ENCODE data around the gene ARHGAP30. TPM values are rescaled to one million over a fixed set of nuclear protein-coding genes. Genes with fewer than 3 reads are reported as not detected.

Gene ARHGAP30
- total RNA-seq, 6 donors from 2014 or later, result 26.8 to 69.9 (median 51.2) TPM

DNA sequence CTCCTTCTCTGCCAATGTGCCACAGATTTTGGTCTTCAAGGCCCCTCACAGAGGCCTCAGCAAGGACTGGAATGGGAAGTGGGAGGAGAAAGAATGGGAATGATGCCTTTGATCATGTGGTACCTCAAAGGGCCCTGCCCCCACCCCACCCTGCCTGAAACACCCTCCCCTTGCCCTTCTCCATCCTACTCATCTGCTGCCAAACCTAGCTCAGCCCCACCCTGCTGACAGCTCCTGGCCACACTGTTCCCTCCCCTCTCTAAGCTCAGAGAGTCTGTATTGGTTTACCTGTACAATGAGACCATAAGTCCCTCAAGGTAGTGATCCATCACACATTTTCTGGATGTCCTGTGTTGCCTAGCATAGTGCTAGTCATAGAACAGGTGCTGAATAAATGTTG, 6.7 kb upstream of the ARHGAP30 start:
- TF ChIP-seq, protein P1, sequence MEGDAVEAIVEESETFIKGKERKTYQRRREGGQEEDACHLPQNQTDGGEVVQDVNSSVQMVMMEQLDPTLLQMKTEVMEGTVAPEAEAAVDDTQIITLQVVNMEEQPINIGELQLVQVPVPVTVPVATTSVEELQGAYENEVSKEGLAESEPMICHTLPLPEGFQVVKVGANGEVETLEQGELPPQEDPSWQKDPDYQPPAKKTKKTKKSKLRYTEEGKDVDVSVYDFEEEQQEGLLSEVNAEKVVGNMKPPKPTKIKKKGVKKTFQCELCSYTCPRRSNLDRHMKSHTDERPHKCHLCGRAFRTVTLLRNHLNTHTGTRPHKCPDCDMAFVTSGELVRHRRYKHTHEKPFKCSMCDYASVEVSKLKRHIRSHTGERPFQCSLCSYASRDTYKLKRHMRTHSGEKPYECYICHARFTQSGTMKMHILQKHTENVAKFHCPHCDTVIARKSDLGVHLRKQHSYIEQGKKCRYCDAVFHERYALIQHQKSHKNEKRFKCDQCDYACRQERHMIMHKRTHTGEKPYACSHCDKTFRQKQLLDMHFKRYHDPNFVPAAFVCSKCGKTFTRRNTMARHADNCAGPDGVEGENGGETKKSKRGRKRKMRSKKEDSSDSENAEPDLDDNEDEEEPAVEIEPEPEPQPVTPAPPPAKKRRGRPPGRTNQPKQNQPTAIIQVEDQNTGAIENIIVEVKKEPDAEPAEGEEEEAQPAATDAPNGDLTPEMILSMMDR (IDR thresholded peaks at IDR 0.05), result no peak
- TF ChIP-seq EP300 (IDR thresholded peaks at IDR 0.05) (no peak), POLR2AphosphoS5 (IDR thresholded peaks at IDR 0.05) (no peak), POLR2A (IDR thresholded peaks at IDR 0.05) (no peak)
- Histone ChIP-seq H3K4me3 (no peak overlapping the region), H3K36me3 (no peaks in the 10 kb centered on the region), H3K9me3 (no peaks in the 10 kb centered on the region), H3K4me1 (peaks cover 0 to 5% (median 2%) of the 10 kb centered on the region in 4 donors), H3K27ac (no peak overlapping the region), H3K27me3 (no peaks in the 10 kb centered on the region)
- no peak for ATAC-seq (ENCODE audit: low FRiP score in 2 of 2)
- DNase-seq, result no peak

DNA sequence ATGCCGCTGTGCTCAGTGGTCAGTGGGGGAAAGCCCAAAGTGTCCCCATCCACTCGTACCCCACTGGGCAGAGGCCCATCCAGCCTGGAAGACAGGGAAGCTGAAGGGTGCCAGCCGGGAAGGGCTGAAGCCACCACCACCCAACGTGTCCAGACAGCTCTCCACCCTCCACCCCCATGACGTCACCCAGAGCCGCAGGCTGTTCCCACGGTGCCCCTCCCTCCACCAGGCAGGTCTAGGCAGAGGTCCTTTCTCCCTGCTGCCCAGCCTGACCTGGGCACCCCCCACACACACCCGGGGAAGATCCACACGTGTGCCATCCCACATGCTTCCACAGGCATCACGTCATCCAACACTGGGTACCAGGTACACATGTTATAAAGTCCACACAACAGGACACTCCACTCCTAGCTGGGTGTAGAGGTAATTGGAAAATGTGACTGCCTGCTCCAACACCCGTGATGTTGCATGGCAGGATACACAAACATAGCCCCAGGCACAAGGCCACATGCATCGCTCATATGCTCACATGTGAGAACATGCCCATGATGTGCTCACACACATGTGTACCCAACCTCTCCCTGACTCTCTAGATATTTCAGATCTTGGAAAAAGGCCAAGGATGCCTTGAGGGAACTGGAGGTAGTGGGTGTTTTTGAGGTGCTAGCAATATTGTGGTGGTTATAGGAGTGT, 5.1 kb upstream of the ARHGAP30 start:
- DNase-seq (peak in 1 of 2 donors; percentile 47), ATAC-seq (ENCODE audit: low FRiP score in 2 of 2) (no peak)
- H3K4me3 ChIP-seq, result no peak overlapping the region
- WGBS, 2 donors, result 81 to 94% methylated on average over 3 to 12 of the region's 12 CpGs
- H3K4me1 ChIP-seq, result peaks cover 0 to 5% (median 2%) of the 10 kb centered on the region in 4 donors
- H3K27ac ChIP-seq, result no peak overlapping the region
- no peaks in the 10 kb centered on the region for H3K36me3 ChIP-seq
- no peak for TF ChIP-seq EP300 (IDR thresholded peaks at IDR 0.05)
- TF ChIP-seq, protein P1 (IDR thresholded peaks at IDR 0.05), result no peak
- TF ChIP-seq POLR2AphosphoS5 (IDR thresholded peaks at IDR 0.05), result no peak
- no peak for TF ChIP-seq POLR2A (IDR thresholded peaks at IDR 0.05)
- no peaks in the 10 kb centered on the region for H3K27me3 ChIP-seq
- no peaks in the 10 kb centered on the region for H3K9me3 ChIP-seq

DNA sequence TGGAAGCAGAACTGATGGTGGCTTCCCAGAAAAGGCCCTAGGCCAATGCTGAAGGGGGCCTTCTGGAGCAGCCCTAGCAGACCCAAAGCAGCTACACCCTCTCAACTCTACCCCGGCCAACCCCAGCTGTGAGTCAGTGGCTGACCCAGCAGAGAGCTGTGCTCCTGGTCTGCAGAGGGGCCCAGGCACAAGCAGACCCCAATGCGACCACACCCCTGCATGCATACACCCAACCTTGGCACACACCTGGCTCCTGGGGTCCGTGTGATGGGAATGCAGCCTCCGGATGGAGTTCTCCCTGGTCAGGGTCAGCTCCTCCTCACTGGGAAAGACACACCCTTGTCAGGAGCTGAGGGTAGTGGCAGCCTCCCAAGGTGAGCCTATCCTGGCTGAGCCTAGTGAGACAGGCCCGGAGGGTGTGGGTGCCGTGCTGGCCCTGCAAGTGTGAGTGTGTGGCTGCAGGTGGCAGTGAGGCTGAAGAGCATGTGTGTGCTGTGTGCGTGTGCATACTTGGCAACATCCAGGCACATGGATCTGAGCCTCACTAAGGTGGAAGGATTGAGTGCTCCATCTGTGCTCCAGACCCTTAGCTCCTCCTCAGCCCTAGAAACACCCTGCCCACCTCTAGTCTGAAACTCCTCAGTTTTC, 3.9 kb upstream of the ARHGAP30 start:
- no peak for ATAC-seq (ENCODE audit: low FRiP score in 2 of 2)
- no peak overlapping the region for H3K27ac ChIP-seq
- no peaks in the 10 kb centered on the region for H3K9me3 ChIP-seq
- no peaks in the 10 kb centered on the region for H3K27me3 ChIP-seq
- WGBS, 2 donors, result 68 to 93% methylated on average over 3 to 7 of the region's 7 CpGs
- no peak for TF ChIP-seq POLR2A (IDR thresholded peaks at IDR 0.05)
- TF ChIP-seq, protein P1 (IDR thresholded peaks at IDR 0.05), result no peak
- no peak for TF ChIP-seq POLR2AphosphoS5 (IDR thresholded peaks at IDR 0.05)
- TF ChIP-seq EP300 (IDR thresholded peaks at IDR 0.05), result no peak
- DNase-seq, result no peak
- no peaks in the 10 kb centered on the region for H3K36me3 ChIP-seq
- H3K4me3 ChIP-seq, result no peak overlapping the region
- peaks cover 0 to 9% (median 2%) of the 10 kb centered on the region in 4 donors for H3K4me1 ChIP-seq

DNA sequence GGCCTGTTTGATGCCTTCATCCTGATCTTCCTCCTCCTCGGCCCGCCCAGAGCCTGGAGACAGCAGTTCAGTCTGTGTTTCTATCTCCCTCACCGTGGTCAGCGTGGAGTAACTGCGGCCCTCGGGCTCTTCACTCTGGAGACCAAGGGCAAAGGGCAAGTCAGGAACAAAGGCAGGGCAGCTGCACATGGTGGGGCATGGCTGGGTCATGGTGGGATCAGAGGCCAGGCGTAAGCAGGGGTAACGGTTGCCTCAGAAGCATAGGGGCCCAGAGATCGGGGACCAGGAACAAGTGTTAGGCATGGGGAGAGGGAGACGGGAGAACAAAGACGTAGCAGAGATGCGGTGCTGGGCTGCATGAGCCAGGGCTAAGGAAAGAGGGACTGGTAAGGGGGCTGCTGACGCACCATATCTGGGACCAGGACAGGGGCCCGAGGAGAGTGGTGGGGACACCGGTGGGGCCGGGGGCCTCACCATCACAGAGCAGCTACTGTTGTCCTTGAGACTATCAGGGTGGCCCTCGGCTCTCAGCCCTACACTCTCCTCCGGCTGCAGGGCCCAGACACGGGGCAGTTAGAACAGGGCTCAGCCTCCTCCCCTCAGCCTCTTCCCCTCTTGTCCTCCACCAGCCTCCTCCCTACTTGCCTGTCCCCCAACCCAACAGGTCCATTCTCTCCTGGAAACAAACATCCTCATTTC, 3.2 kb upstream of the ARHGAP30 start:
- Histone ChIP-seq H3K27ac (no peak overlapping the region), H3K9me3 (no peaks in the 10 kb centered on the region), H3K36me3 (no peaks in the 10 kb centered on the region), H3K4me3 (no peak overlapping the region), H3K27me3 (no peaks in the 10 kb centered on the region), H3K4me1 (peaks cover 0 to 11% (median 2%) of the 10 kb centered on the region in 4 donors)
- ATAC-seq (ENCODE audit: low FRiP score in 2 of 2) (no peak), DNase-seq (peak in 1 of 2 donors; percentile 62)
- no peak for TF ChIP-seq EP300 (IDR thresholded peaks at IDR 0.05)
- no peak for TF ChIP-seq POLR2AphosphoS5 (IDR thresholded peaks at IDR 0.05)
- TF ChIP-seq, protein P1 (IDR thresholded peaks at IDR 0.05), result no peak
- TF ChIP-seq POLR2A (IDR thresholded peaks at IDR 0.05), result no peak
- 91 to 96% methylated on average over 19 of the region's 19 CpGs for WGBS, 2 donors
